NCI-H748 treated with DMSO at 0.1 percent for 48 hours (cell line): ENCODE results near the gene ATG7.
"Not testable (repeated sequence)": the region's sequence is repeated elsewhere in the genome, so short reads cannot be mapped to it uniquely, and the experiment has no call there.

ENCODE experiments used
- DNase-seq: peaks from one replicate; lab custom pipeline; 2025; lab: John Stamatoyannopoulos, UW

ATG7 gene

GRCh38 chr3:11251807-11252176 lies 20.4 kb upstream of the ATG7 start:
- no peak for DNase-seq

- DNase-seq: no peak
Measured at GRCh38 chr3:11254876-11255275, 17.3 kb upstream of the ATG7 start.

- DNase-seq: not testable (repeated sequence)
Measured at GRCh38 chr3:11255537-11255936, 16.7 kb upstream of the ATG7 start.

- no peak for DNase-seq
Measured at GRCh38 chr3:11258958-11259357, 13.2 kb upstream of the ATG7 start.

GRCh38 chr3:11260460-11260859 lies 11.7 kb upstream of the ATG7 start:
- no peak for DNase-seq

- DNase-seq: no peak
Measured at GRCh38 chr3:11269007-11269406, 3.2 kb upstream of the ATG7 start.

GRCh38 chr3:11272906-11273574 lies 843 bp downstream of the ATG7 start:
- no peak for DNase-seq

GRCh38 chr3:11273891-11274291 lies 1.7 kb downstream of the ATG7 start:
- DNase-seq: no peak

- no peak for DNase-seq
Measured at GRCh38 chr3:11274566-11275142, 2.5 kb downstream of the ATG7 start.

GRCh38 chr3:11275926-11276325 lies 3.7 kb downstream of the ATG7 start:
- no peak for DNase-seq

- no peak for DNase-seq
Measured at GRCh38 chr3:11276901-11277300, 4.7 kb downstream of the ATG7 start.

GRCh38 chr3:11282250-11283138 lies 10.3 kb downstream of the ATG7 start:
- no peak for DNase-seq

- DNase-seq: no peak
Measured at GRCh38 chr3:11283139-11283475, 10.9 kb downstream of the ATG7 start.

- no peak for DNase-seq
Measured at GRCh38 chr3:11284011-11284410, 11.8 kb downstream of the ATG7 start.

- no peak for DNase-seq
Measured at GRCh38 chr3:11285471-11285870, 13.3 kb downstream of the ATG7 start.

- DNase-seq: no peak
Measured at GRCh38 chr3:11287404-11287803, 15.2 kb downstream of the ATG7 start.

GRCh38 chr3:11288021-11288491 lies 15.9 kb downstream of the ATG7 start:
- DNase-seq: no peak

- DNase-seq: no peak
Measured at GRCh38 chr3:11288786-11289637, 16.8 kb downstream of the ATG7 start.

- DNase-seq: no peak
Measured at GRCh38 chr3:11289864-11290263, 17.7 kb downstream of the ATG7 start.

- no peak for DNase-seq
Measured at GRCh38 chr3:11290743-11291680, 18.8 kb downstream of the ATG7 start.

- no peak for DNase-seq
Measured at GRCh38 chr3:11291808-11292207, 19.6 kb downstream of the ATG7 start.
